Neural cell (in vitro differentiated cells): ENCODE results near the gene KCNQ1OT1. TPM values are rescaled to one million over a fixed set of nuclear protein-coding genes. Genes with fewer than 3 reads are reported as not detected.

Experiments
- H2AFZ ChIP-seq: fragments of 200-600, 300-800 bp; sonication (generic), shearing (Covaris generic); 2 replicates; pipeline ENCODE4 v1.6.0; 2014; ENCODE audit warnings: low read depth, mild to moderate bottlenecking, antibody characterized with exemption, low read length, moderate library complexity
- H3F3A ChIP-seq: fragments of 200-600 bp; shearing (Covaris generic); 2 replicates; pipeline ENCODE4 v1.6.1; 2016; ENCODE audit warnings: mild to moderate bottlenecking, moderate library complexity, mixed read lengths, antibody characterized with exemption, low read length; ENCODE audit not compliant: insufficient read depth, poor library complexity, severe bottlenecking
- H3K27ac ChIP-seq: fragments of 200-600, 300-800 bp; sonication (generic), shearing (Covaris generic); 2 replicates; pipeline ENCODE4 v1.5.1; 2014; ENCODE audit warnings: mild to moderate bottlenecking, low read length, moderate library complexity
- H3K27me3 ChIP-seq: fragments of 300-800, 200-600 bp; sonication (generic), shearing (Covaris generic); 2 replicates; pipeline ENCODE4 v1.6.0; 2014; ENCODE audit warnings: mild to moderate bottlenecking, low read depth, low read length, moderate library complexity; ENCODE audit not compliant: insufficient read depth
- H3K36me3 ChIP-seq: fragments of 300-800, 200-600 bp; sonication (generic), shearing (Covaris generic); 2 replicates; pipeline ENCODE4 v1.5.1; 2014; ENCODE audit warnings: mild to moderate bottlenecking, antibody characterized with exemption, low read length, moderate library complexity; ENCODE audit not compliant: insufficient read depth
- H3K4me2 ChIP-seq: fragments of 300-800, 200-600 bp; sonication (generic), shearing (Covaris generic); 2 replicates; pipeline ENCODE4 v1.6.0; 2014; ENCODE audit warnings: mild to moderate bottlenecking, low read length
- H3K4me3 ChIP-seq: fragments of 300-800, 200-600 bp; sonication (generic), shearing (Covaris generic); 2 replicates; pipeline ENCODE4 v1.5.1; 2014; ENCODE audit warnings: mild to moderate bottlenecking, low read length, moderate library complexity
- H3K79me2 ChIP-seq: fragments of 200-600 bp; shearing (Covaris generic); replicated peaks from 2 replicates; pipeline ENCODE4 v1.6.0; 2014; ENCODE audit warnings: mild to moderate bottlenecking, low read length, moderate library complexity; ENCODE audit not compliant: insufficient read depth
- H3K9ac ChIP-seq: fragments of 300-800, 200-600 bp; sonication (generic), shearing (Covaris generic); 2 replicates; pipeline ENCODE4 v1.6.1; 2016; ENCODE audit warnings: mild to moderate bottlenecking, low read length, mixed read lengths
- H3K9me2 ChIP-seq: fragments of 200-600 bp; shearing (Covaris generic); 2 replicates; pipeline ENCODE4 v1.6.1; 2016; ENCODE audit warnings: mild to moderate bottlenecking, low read length, mixed read lengths; ENCODE audit not compliant: insufficient read depth
- H3K9me3 ChIP-seq: fragments of 200-600, 300-800 bp; sonication (generic), shearing (Covaris generic); 2 replicates; pipeline ENCODE4 v1.6.1; 2016; ENCODE audit warnings: mild to moderate bottlenecking, mixed run types, low read length, moderate library complexity, mixed read lengths
- H4K20me1 ChIP-seq: fragments of 200-600 bp; shearing (Covaris generic); 2 replicates; pipeline ENCODE4 v1.6.1; 2016; ENCODE audit warnings: mild to moderate bottlenecking, mixed run types; ENCODE audit not compliant: insufficient read depth
- EP300 ChIP-seq: fragments of 450-650 bp; conservative IDR thresholded peaks from 2 replicates; pipeline ENCODE4 v1.6.1; 2014; ENCODE audit warnings: antibody characterized with exemption, mild to moderate bottlenecking, moderate library complexity; ENCODE audit not compliant: poor library complexity, severe bottlenecking
- EZH2 ChIP-seq: fragments of 200-600, 300-800 bp; shearing (Covaris generic), sonication (generic); IDR thresholded peaks from 2 replicates; pipeline ENCODE4 v1.6.1; 2014; ENCODE audit warnings: antibody characterized with exemption, low read length, borderline replicate concordance, mild to moderate bottlenecking; ENCODE audit not compliant: insufficient read depth, poor library complexity, severe bottlenecking
- MXI1 ChIP-seq: fragments of 450-650 bp; conservative IDR thresholded peaks from 2 replicates; pipeline ENCODE4 v1.6.1; 2014; ENCODE audit warnings: antibody characterized with exemption, mild to moderate bottlenecking; ENCODE audit not compliant: poor library complexity, severe bottlenecking
- POLR2AphosphoS5 ChIP-seq: IDR thresholded peaks from 2 replicates; pipeline ENCODE4 v1.6.1; 2012
- RAD21 ChIP-seq: fragments of 450-650 bp; conservative IDR thresholded peaks from 2 replicates; pipeline ENCODE4 v1.6.1; 2014; ENCODE audit warnings: antibody characterized with exemption, mild to moderate bottlenecking, moderate library complexity
- SMC3 ChIP-seq: fragments of 450-650 bp; conservative IDR thresholded peaks from 2 replicates; pipeline ENCODE4 v1.6.1; 2014; ENCODE audit warnings: antibody characterized with exemption, mild to moderate bottlenecking, moderate library complexity; ENCODE audit not compliant: poor library complexity
- TAF1 ChIP-seq: IDR thresholded peaks from 2 replicates; pipeline ENCODE4 v1.6.1; 2012; ENCODE audit warnings: low read depth
- polyA plus RNA-seq: library from polyadenylated mRNA; depleted of rRNA; stranded (reverse); fragments of >200 nt; gene quantifications from 2 replicates; pipeline ENCODE4 v1.2.3, GENCODE V29; 2014
- TF ChIP-seq, protein P1 (sequence below): fragments of 450-650 bp; IDR thresholded peaks from 2 replicates; pipeline ENCODE4 v1.5.1; 2014; ENCODE audit warnings: antibody characterized with exemption, mild to moderate bottlenecking, moderate library complexity; ENCODE audit not compliant: poor library complexity, severe bottlenecking
- TF ChIP-seq, protein P2 (sequence below): IDR thresholded peaks from 2 replicates; pipeline ENCODE4 v1.6.1; 2012; ENCODE audit warnings: borderline replicate concordance

KCNQ1OT1 gene
- polyA plus RNA-seq, 1 donor from 2014 or later, result 0.12 TPM

DNA sequence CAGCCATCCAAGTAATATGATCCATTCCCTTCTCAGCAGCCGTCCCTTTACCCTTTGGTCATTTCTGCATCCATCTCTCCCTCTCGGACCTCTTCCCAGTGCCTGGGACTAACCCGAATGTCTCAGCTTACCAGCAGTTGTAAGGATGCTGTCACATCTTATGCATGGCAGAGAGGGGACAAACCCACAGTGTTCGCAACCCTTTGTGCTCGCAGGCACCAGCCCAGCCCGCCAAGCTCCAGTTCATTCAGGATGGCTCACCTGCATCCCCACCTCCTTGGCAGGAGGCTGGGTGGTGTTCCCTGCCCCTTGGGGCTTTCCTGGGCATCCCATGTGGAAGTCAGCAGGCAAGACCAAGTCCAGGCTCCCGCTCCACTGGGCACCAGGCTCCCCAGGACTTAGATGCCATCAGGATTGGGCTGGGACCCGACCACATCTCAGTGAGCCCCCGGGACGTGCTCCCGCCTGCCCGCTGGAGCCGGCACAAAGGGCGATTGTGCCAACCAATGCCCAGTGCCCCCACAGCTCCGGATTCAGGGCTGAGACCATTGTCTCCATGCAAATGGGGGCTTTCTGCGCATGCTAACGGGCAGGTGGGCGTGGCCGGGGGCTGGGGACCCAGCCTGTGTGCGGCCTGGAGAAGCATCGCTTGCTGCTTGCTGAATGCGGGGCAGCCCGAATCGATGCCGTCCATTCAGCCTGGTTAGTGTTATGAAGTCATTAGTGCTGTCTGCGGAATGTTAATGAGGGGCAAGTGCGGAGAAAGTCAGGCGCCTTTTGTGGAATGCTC, 108.6 kb downstream of the KCNQ1OT1 start:
- H3K9me3 ChIP-seq, result peaks cover 3% of the 10 kb centered on the region
- TF ChIP-seq SMC3 (no peak), EP300 (no peak), TAF1 (no peak), POLR2AphosphoS5 (no peak), RAD21 (no peak), MXI1 (no peak), EZH2 (no peak)
- TF ChIP-seq, protein P1, sequence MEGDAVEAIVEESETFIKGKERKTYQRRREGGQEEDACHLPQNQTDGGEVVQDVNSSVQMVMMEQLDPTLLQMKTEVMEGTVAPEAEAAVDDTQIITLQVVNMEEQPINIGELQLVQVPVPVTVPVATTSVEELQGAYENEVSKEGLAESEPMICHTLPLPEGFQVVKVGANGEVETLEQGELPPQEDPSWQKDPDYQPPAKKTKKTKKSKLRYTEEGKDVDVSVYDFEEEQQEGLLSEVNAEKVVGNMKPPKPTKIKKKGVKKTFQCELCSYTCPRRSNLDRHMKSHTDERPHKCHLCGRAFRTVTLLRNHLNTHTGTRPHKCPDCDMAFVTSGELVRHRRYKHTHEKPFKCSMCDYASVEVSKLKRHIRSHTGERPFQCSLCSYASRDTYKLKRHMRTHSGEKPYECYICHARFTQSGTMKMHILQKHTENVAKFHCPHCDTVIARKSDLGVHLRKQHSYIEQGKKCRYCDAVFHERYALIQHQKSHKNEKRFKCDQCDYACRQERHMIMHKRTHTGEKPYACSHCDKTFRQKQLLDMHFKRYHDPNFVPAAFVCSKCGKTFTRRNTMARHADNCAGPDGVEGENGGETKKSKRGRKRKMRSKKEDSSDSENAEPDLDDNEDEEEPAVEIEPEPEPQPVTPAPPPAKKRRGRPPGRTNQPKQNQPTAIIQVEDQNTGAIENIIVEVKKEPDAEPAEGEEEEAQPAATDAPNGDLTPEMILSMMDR, result no peak
- TF ChIP-seq, protein P2, sequence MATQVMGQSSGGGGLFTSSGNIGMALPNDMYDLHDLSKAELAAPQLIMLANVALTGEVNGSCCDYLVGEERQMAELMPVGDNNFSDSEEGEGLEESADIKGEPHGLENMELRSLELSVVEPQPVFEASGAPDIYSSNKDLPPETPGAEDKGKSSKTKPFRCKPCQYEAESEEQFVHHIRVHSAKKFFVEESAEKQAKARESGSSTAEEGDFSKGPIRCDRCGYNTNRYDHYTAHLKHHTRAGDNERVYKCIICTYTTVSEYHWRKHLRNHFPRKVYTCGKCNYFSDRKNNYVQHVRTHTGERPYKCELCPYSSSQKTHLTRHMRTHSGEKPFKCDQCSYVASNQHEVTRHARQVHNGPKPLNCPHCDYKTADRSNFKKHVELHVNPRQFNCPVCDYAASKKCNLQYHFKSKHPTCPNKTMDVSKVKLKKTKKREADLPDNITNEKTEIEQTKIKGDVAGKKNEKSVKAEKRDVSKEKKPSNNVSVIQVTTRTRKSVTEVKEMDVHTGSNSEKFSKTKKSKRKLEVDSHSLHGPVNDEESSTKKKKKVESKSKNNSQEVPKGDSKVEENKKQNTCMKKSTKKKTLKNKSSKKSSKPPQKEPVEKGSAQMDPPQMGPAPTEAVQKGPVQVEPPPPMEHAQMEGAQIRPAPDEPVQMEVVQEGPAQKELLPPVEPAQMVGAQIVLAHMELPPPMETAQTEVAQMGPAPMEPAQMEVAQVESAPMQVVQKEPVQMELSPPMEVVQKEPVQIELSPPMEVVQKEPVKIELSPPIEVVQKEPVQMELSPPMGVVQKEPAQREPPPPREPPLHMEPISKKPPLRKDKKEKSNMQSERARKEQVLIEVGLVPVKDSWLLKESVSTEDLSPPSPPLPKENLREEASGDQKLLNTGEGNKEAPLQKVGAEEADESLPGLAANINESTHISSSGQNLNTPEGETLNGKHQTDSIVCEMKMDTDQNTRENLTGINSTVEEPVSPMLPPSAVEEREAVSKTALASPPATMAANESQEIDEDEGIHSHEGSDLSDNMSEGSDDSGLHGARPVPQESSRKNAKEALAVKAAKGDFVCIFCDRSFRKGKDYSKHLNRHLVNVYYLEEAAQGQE, result no peak
- H3F3A ChIP-seq, result no peaks in the 10 kb centered on the region
- no peak overlapping the region for H3K4me3 ChIP-seq
- H3K9ac ChIP-seq, result no peak overlapping the region
- H3K27me3 ChIP-seq, result no peaks in the 10 kb centered on the region
- no peak overlapping the region for H3K4me2 ChIP-seq
- no peaks in the 10 kb centered on the region for H3K9me2 ChIP-seq
- no peaks in the 10 kb centered on the region for H3K36me3 ChIP-seq
- no peaks in the 10 kb centered on the region for H3K79me2 ChIP-seq
- no peak overlapping the region for H3K27ac ChIP-seq
- H2AFZ ChIP-seq, result no peak overlapping the region
- H4K20me1 ChIP-seq, result no peaks in the 10 kb centered on the region

DNA sequence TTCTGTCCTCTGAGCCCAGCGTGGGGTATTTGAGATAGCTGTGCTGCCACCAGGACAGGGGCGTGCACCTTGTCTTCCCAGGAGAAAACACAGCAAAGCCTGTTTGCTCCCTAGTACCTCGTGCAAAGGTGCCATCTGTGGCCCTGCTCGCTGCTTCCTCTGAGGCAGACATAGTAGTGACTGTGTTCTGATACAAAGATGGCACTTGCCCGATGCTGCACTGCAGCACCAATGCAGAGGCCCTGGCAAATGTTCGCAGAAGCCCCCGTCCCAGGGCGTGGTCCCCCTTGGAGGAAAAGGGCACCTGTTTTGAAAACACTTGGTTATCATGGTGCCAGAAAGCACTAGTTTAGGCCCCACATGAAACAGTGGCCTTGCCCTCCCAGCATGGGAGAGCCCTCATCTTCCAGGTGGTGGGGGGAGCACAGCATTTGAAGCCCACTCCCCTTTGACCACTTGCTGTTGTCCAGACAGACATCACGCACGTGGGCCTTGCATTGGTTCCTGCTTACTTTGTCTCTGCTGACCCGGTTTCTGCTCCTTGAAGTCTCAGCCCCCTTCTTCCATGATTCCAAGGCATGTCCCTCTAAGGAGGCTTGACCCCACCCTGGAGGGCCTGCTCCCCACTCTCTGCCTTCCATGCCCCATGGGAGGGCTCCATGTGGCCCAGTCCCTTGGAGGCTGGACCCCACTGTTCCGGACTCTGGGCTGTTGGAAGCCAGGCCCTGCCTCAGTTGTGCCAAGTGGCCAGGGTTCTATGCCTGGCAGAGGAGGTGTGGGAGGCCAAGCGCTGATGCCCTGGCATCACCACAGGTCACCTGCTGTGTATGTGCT, 109.4 kb downstream of the KCNQ1OT1 start:
- no peak overlapping the region for H3K27ac ChIP-seq
- H3K9me3 ChIP-seq, result peaks cover 3% of the 10 kb centered on the region
- no peak overlapping the region for H3K9ac ChIP-seq
- TF ChIP-seq, protein P1, result no peak
- TF ChIP-seq TAF1 (no peak), RAD21 (no peak), EP300 (no peak), POLR2AphosphoS5 (no peak), MXI1 (no peak), SMC3 (no peak), EZH2 (no peak)
- TF ChIP-seq, protein P2, result no peak
- no peak overlapping the region for H3K4me3 ChIP-seq
- H3K79me2 ChIP-seq, result no peaks in the 10 kb centered on the region
- H4K20me1 ChIP-seq, result no peaks in the 10 kb centered on the region
- no peaks in the 10 kb centered on the region for H3K36me3 ChIP-seq
- no peak overlapping the region for H3K4me2 ChIP-seq
- no peaks in the 10 kb centered on the region for H3F3A ChIP-seq
- H2AFZ ChIP-seq, result no peak overlapping the region
- no peaks in the 10 kb centered on the region for H3K9me2 ChIP-seq
- no peaks in the 10 kb centered on the region for H3K27me3 ChIP-seq
